SHP77 treated with DMSO at 0.1 percent for 48 hours (cell line): ENCODE measurements around the gene CBLL1.

Experiments used
- DNase-seq: peaks from one replicate; lab custom pipeline; 2025; lab: John Stamatoyannopoulos, UW

The CBLL1 gene, protein sequence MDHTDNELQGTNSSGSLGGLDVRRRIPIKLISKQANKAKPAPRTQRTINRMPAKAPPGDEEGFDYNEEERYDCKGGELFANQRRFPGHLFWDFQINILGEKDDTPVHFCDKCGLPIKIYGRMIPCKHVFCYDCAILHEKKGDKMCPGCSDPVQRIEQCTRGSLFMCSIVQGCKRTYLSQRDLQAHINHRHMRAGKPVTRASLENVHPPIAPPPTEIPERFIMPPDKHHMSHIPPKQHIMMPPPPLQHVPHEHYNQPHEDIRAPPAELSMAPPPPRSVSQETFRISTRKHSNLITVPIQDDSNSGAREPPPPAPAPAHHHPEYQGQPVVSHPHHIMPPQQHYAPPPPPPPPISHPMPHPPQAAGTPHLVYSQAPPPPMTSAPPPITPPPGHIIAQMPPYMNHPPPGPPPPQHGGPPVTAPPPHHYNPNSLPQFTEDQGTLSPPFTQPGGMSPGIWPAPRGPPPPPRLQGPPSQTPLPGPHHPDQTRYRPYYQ

DNA sequence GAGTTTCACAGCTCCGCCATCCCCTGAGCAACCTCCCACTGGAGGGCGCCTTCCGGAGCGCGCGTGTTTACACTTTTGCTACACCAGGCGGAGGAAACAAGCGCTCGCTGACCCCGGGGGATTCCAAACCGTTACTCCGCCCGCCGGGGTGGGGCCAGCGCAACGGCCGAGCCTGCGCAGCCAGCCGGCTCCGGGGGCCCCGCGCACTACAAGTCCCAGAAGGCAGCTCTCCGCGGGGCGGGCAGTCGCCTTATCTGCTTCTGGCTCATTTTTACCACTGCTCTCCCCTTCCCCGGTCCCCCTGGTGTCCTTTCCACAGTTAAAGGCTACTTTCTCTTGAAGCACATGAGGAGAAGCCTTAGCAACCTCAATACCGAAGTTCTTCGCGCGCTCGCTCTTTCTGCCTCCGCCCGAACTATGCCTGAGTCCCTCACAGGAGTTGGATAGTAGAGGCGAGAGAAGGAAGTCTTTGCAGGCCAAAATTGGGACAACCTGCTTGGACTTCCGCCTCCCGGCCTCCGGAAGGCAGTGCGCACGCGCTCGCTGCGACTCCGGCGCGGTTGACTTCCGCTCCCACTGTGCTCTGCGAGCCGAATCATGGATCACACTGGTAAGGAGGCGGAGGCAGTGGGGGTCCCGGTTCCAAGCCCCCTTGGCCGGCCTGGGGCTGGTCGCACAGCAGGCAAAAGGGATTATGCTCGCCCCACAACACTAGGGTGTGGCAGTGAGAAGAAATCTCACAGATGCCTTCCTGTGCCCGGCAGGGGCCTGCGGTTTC lies at the start of gene CBLL1:
Gene CBLL1, plus strand, starts transcription at position 576 of the 778 bp plus-strand sequence. Its CDS starts 22 bp downstream, at position 598.
- peak; percentile 91 for DNase-seq

DNA sequence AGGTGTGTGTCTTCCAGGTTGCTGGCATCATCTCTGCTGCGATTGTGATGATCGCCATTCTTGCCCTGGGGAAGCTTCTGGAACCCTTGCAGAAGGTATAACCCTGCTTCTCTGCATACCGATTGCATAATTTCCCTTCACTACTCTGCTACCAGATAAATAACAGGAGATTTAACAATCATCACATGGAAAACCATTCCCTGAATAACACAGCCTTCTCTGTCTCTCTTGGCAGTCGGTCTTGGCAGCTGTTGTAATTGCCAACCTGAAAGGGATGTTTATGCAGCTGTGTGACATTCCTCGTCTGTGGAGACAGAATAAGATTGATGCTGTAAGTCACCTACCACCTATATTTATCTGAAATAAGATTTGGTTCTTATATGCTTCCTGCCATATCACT lies 49.6 kb upstream of the CBLL1 start:
- peak; percentile 60 for DNase-seq

DNA sequence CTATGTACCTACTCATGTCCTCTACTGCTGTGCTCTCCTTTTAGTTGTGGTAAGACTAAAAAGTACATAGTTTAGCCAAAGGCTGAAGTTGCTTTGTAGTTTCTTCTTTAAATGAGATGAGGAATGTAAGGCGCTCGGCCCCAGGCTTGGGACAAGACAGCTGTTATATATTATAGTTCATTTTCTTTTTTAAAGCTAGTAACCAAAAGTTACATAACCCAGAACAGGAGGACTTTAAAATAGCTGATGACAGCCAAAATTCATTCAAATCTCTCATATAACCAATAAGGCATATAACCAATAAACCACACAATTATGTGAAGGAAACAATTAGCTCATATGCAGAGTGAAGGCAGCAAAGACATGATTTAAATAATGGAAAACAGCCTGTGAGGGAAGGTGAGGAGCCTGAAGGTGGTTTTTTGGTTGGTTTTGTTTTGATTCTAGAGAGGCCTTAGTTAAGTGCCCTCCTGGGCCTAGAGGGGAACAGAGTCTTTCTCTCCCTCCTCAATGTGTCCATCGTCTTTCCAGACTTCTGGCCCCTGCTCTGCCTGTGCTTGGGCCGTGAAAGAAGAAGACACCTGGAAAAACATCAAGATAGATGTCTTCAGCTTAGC lies 47.5 kb upstream of the CBLL1 start:
- DNase-seq, result no peak

DNA sequence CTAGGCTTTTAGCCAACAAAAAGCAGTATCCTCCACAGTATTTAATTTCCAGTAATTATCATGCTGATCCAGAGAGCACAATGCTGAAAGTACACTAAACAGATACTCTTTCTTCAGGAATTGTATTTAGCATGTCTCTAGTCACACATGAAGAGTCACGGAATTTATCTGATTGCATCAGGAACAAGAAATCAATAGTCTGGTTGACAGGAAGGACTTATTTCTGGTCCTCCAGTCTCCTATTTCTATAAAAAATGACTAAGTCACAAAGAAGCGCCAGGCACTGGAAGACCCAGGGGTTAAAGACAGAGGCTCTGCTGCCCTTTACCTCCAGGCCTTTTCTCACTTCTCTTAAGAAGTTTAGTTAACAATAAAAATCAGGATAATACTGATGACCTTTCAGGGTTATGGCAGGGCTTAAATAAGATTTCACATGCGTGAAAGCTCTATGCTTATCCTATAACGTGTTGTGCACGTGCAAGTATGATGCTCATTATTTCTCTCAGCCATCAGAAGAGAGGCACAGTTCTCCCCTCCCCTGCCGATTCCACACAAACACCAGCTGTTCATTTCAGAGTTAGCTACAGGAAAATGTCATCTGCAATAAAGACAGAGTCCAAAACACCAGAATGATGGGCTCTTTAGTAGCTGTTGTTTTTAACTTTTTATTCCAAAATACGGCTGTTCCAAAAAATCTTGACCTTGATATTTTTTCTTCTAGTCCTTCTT lies 46.5 kb upstream of the CBLL1 start:
- DNase-seq, result no peak

DNA sequence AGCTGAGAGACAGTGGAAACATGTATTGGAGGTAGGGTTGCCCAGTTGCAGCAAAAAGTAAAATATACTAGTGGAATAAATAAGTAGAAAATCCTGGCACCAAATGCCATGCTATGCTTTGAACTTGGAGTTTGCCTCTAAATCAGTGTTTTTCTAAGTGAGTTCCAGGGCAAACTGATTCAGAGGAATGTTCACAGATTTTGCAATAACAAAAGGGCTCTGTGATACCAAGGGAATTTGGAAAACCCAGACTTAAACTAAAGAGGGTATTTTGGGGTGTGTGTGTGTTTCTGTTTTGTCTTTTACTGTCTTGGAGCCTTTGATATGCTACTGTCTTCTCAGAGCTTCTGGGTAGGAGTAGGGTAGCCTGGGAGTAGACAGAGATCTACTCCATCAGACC lies 43.4 kb upstream of the CBLL1 start:
- no peak for DNase-seq

DNA sequence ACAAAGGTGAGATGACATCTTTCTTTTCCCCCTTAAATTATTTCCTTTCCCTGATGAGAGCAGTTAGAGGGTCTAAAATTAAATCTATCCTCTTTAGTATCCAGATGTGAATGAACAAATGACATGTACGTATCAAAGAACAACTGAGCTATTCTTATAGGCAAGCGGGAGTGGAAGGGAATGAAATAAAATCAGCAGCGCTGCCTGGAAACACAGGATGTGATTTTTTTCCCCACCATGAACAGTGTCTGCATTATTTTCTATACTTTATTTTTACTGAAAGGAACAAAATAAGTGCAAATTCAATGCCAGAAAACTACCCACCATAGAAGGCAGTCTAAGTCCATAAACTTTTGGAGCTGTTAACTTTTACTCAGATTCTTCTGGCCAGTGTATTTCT lies 42.8 kb upstream of the CBLL1 start:
- no peak for DNase-seq

DNA sequence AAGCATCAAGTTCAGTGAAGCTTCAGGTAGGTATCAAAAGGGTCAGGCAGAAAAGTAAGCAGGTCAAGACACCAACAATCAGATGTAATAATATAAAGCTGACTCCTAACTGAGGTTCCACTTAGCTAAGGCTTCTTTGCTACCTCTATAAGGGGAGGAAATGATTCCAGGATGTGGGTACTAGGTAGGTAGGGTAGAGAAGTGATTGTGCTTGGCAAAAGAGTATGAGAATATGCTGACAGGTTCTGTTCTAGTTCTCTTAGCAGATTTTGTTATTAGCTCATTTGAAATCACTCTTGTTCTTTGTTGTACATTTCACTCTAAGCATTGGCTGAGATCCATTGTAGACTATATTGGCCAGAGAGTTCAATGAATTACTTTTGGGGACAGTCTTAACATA lies 40.7 kb upstream of the CBLL1 start:
- no peak for DNase-seq

DNA sequence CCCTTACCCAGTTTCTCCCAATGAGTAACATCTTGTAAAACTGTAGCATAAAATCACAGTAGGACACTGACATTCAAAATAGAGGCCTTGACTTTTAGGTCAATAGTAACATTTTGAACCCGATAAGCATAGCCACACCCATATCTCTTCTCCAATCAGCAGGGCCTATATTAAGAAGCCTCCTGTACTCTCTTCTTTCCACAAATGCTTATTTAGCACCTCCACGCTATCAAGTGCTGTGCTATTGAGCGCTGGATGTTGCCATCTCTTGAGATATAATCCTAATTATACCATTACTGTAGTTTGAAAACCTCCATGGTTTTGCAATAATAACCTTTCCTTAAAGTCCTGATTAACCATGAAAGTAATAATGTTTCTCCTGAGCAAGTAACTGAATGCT lies 40.1 kb upstream of the CBLL1 start:
- DNase-seq, result no peak

DNA sequence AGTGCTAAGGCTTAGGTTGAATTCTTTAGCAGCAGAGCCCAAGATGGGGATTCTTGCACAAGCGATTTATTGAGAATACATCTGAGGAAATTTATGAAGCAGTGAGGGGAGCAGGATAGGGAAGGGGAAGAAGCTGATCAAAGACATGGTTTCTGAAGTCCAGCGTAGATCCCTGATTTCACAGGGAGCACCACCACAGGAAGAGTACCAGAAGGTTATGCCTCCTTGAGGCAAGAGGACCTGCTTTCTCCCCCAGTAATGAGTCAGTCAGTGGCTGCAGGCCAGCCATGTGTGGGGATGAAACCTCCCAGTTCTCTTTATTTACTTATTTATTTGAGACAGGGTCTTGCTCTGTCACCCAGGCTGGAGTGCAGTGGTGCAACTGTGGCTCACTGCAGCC lies 35.0 kb upstream of the CBLL1 start:
- DNase-seq, result no peak

DNA sequence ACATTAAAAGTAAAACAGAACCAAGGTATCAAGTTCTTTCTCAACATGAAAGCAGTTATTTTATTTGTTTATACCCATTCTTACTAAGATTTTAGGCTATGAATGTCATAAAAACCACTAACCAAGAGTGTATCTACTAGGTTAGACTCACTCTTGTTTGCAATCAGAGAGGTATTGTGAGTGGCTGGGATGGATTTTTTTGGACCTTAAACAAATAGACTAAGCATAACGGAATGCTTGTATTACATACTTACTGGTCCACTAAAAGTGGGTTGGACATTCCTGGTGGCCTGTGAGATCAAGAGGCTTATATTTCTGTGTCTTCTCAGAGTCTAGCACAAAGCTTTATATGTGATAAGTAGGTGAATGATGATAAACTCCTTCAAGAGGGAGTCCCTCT lies 32.6 kb upstream of the CBLL1 start:
- no peak for DNase-seq

DNA sequence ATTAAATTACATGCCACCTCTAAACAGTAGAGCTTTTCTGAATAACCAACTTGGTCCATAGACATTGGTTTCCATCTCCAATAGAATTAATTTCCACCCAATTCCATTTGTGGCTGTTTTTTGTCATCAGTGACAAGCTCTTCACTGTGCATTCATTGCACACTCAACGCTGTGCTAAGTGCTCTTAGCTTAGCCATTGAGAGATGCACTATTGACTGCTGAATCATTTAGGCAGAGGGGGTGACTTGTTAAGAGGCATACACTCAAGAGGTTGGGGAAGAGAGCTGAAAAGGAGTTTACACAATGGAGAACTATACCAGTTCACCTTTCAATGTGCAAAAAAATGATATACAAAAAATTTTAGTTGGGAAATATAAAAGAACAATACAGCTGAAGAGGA lies 31.9 kb upstream of the CBLL1 start:
- DNase-seq, result no peak

DNA sequence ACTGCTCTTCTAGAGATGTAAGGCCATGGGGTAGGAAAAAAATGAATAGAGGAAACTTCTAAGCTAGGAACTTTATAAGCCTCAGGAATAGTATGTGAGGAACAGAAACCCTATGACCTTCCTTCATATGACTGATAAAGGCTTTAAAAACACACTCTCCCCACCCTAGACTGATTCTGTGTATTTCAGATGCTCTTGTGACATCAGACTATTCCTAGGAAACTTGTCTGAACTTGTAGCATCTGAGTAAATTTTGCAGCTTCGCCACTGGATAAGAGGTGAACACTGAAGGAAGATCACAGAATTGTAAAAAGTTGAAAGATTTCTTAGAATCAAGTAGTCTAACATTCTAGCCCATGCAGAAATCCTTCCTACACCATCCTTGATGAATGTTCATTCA lies 31.0 kb upstream of the CBLL1 start:
- no peak for DNase-seq

DNA sequence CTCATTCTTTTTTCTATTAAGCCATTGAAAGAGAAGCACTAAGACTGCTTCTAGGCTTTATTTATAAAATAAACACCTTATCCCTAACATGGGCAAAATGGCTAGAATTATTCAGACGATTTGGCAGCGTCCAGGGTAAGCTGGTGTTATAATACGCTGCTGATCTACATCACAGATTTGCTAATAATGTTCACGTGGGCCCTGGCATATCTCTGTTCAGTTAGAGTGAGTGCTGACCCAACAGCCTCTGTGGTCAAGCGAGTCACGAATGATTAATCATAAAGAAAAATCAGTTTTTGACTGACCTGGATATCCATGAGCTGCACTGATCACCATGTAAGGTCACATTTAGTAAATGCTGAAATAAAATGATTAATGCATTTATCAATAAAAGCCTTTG lies 28.4 kb upstream of the CBLL1 start:
- no peak for DNase-seq

DNA sequence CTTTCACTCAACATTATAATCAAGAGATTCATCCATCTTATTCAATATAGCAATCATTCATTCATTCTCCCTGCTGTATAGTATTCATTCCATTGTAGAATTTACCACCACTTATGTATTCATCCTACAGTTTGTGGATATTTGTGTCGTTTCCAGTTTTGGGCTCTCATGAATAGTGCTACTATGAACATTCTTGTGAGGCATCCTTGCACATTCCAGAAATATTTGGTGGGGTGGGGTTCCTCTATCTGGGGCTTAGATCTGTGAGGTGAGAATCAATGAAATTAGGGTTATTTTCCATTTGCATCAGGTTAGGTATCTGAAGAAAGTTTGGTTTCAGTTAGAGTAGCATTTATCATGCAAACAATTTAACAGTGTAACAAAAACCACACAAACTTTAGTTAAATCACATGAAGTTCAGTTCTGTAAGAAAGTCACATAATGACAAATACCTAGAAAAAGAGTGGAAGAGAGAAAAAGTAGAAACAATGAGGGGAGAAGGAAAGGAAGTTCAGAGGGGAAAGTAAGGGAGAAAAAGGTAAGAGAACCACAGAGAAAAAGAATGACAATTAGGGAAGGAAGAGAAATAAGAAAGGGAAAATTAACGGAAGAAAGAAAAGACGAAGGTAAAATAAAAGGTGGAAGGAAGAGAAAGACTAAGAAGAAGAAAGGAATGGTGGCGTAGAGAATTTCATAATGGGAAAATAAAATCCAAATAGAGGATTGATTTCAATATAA lies 25.3 kb upstream of the CBLL1 start:
- no peak for DNase-seq

DNA sequence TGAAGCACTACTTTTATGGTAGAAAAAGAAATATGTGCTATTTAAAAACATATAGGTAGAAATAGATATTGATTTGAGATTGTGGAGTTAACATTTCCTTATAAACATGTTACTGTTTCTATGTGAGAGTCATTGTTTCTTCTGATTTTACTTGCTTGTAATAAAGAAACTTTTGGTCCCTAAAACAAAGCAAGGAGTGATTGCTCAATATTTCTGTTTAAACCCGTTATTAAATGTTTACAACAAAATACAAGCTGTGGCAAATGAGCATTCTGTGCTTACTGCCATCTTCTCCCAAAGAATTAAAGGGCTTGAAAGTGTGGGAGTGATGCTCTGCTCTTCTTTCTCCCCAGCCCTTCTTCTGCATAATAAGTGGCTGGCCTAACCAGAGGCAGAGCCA lies 22.7 kb upstream of the CBLL1 start:
- DNase-seq, result no peak

DNA sequence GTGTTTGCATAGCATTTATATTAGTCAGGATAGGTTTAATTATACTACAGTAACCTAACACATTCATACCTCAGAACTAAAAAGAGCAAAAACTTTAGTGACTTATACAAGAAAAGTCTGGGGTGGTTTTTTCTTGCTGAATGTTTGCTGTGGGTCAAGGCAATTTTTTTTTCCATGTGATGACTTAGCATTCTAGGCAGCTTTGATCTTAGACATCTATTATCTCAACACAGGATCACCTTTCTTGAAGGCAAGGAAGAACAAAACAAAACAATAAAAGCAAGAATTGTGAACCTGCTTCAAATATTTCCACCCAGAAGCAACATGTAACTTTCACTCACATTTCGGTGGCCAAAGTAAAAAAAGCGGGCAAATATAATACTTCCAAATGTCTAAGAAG lies 20.7 kb upstream of the CBLL1 start:
- DNase-seq, result no peak

DNA sequence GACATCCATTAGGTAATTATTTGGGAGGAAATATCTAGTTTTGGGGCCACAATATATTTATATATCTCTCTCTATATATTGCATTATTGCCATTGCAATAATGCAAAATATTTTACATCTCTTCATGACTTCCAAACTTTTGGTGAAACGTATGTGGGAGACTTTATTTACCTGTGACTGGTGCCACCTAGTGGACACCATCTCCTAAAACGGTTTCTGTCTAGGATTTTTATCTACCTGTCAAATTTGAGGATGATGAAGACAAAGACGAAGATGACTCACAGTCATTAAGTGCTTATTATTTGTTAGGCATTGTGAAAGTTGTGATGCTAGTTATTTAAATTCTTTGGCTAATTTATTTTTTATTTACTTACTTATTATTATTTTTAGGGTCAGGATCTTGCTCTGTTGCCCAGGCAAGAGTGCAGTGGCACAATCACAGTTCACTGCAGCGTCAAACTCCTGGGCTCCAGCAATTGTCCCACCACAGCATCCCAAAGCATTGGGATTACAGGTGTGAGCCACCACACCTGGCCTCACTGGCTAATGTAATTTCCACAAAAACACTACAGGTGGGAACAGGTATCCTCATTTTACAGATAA lies 18.7 kb upstream of the CBLL1 start:
- DNase-seq, result peak; percentile 3

DNA sequence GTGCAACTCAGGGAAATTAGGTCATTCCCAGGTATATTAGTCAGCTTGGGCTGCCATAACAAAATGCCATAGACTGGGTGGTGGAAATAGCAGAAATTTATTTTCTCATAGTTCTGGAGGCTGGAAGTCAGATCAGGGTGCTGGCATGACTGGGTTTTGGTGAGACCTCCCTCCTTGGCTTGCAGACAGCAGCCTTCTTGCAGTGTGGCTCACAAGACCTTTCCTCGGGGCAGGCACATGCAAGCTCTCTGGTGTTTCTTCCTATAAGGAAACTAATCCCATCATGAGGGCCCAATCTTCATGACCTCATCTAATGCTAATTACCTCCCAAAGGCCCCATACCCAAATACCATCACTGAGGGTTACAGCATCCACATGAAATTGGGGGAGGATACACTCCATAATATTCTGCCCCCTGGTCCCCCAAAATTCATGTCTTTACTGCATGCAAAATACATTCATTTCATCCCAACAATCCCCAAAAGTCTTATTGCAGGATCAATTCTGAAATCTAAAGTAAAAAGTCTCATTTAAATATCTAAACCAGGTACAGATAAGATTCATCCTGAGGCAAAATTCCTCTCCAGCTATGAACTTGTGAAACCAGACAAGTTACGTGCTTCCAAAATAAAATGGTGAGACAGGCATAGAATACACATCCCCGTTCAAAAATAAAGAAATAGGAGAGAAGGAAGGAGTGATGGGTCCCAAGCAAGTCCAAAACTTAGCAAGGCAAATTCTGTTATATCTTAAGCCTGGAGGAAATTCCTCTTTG lies 17.4 kb upstream of the CBLL1 start:
- no peak for DNase-seq

DNA sequence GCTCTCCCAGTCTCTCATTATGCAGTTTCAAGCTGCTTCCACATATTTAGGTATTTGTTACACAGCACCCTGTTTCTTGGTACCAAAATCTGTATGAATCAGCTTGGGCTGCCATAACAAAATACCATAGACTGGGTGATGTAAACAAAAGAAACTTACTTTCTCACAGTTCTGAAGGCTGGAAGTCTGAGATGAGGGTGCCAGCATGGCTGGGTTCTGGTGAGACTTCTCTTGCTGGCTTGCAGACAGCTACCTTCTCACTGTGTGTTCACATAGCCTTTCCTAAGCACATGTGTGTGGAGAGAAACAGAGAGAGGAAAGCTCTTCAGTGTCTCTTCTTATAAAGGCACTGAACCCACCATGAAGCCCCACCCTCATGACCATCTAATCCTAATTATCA lies 15.7 kb upstream of the CBLL1 start:
- no peak for DNase-seq
